Gastroesophageal sphincter (tissue), 3 donors: ENCODE results near the gene SPON1.

ENCODE experiments used
- CTCF ChIP-seq, 4 experiments: fragments of 200-600 bp in 2 of 4; fragments of 450-650 bp in 2 of 4; sonication (generic) in 1 of 4; IDR thresholded peaks; one replicate each; pipeline ENCODE4 v1.5.1; 2017 to 2019; ENCODE audit warnings: antibody characterized with exemption in 4 of 4, mild to moderate bottlenecking in 2 of 4, moderate library complexity in 2 of 4
- POLR2A ChIP-seq, 2 donors: fragments of 450-650 bp; IDR thresholded peaks; one replicate each; pipeline ENCODE4 v1.6.1; 2017; ENCODE audit warnings: antibody characterized with exemption in 2 of 2, mild to moderate bottlenecking in 2 of 2, moderate library complexity in 1 of 2

- TF ChIP-seq POLR2A (IDR thresholded peaks at IDR 0.05) (no peak), CTCF (IDR thresholded peaks at IDR 0.05) (no peak)
These were observed 64.4 kb downstream of the SPON1 start for GRCh38 chr11:14026961-14027360.
